Glutamatergic neuron (in vitro differentiated cells): Measurements from ENCODE around the gene GNGT2. TPM values are rescaled to one million over a fixed set of nuclear protein-coding genes. Genes with fewer than 3 reads are reported as not detected.

Source experiments
- DNase-seq: peaks from one replicate; pipeline ENCODE4 v3.0.0; 2022
- H3K27ac Mint-ChIP-seq: one replicate; pipeline ENCODE4 v1.8.0; 2020; ENCODE audit warnings: mild to moderate bottlenecking, mixed read lengths, inconsistent platforms; ENCODE audit not compliant: unreplicated experiment
- H3K27me3 Mint-ChIP-seq: one replicate; pipeline ENCODE4 v1.8.0; 2020; ENCODE audit warnings: mild to moderate bottlenecking, moderate library complexity, mixed read lengths, inconsistent platforms; ENCODE audit not compliant: unreplicated experiment
- H3K36me3 Mint-ChIP-seq: one replicate; pipeline ENCODE4 v1.8.0; 2020; ENCODE audit warnings: mild to moderate bottlenecking, mixed read lengths, inconsistent platforms; ENCODE audit not compliant: unreplicated experiment
- H3K4me1 Mint-ChIP-seq: one replicate; pipeline ENCODE4 v1.8.0; 2020; ENCODE audit warnings: mild to moderate bottlenecking, low read depth, mixed read lengths, inconsistent platforms; ENCODE audit not compliant: unreplicated experiment
- H3K4me3 Mint-ChIP-seq: one replicate; pipeline ENCODE4 v1.8.0; 2020; ENCODE audit warnings: mild to moderate bottlenecking, mixed read lengths, inconsistent platforms; ENCODE audit not compliant: unreplicated experiment
- H3K9me3 Mint-ChIP-seq: one replicate; pipeline ENCODE4 v1.8.0; 2020; ENCODE audit warnings: mild to moderate bottlenecking, moderate library complexity, mixed read lengths, inconsistent platforms; ENCODE audit not compliant: unreplicated experiment
- CTCF ChIP-seq: fragments of 200-600 bp; sonication (generic); IDR thresholded peaks from one replicate; pipeline ENCODE4 v1.5.0; 2021; ENCODE audit not compliant: partially characterized antibody, unreplicated experiment
- total RNA-seq: library from RNA; stranded (reverse); fragmentation: NEBNext Ultra II Directional; extraction: Animal tissue kit (Norgen Biotek cat#: 25700); gene quantifications from one replicate; pipeline ENCODE4 v1.2.1, GENCODE V29; 2021; ENCODE audit not compliant: unreplicated experiment

GNGT2 gene
- total RNA-seq, 1 donor from 2014 or later, result not detected

GRCh38 chr17:49252148-49252695 is 41.8 kb upstream of the GNGT2 start:
- Mint-ChIP-seq H3K4me3 (no peak overlapping the region), H3K27me3 (no peaks in the 10 kb centered on the region), H3K36me3 (no peaks in the 10 kb centered on the region), H3K27ac (no peak overlapping the region), H3K9me3 (no peaks in the 10 kb centered on the region), H3K4me1 (no peaks in the 10 kb centered on the region)
- TF ChIP-seq CTCF, result no peak
- DNase-seq, result no peak

- H3K4me1 Mint-ChIP-seq, result no peaks in the 10 kb centered on the region
- H3K9me3 Mint-ChIP-seq, result no peaks in the 10 kb centered on the region
- no peak overlapping the region for H3K27ac Mint-ChIP-seq
- DNase-seq, result no peak
- H3K4me3 Mint-ChIP-seq, result no peak overlapping the region
- no peak for TF ChIP-seq CTCF
- no peaks in the 10 kb centered on the region for H3K27me3 Mint-ChIP-seq
- no peaks in the 10 kb centered on the region for H3K36me3 Mint-ChIP-seq
Measured at GRCh38 chr17:49249890-49250522, 39.6 kb upstream of the GNGT2 start.

- H3K27ac Mint-ChIP-seq, result no peak overlapping the region
- no peak for TF ChIP-seq CTCF
- no peaks in the 10 kb centered on the region for H3K27me3 Mint-ChIP-seq
- no peak for DNase-seq
- H3K4me1 Mint-ChIP-seq, result no peaks in the 10 kb centered on the region
- no peaks in the 10 kb centered on the region for H3K9me3 Mint-ChIP-seq
- H3K36me3 Mint-ChIP-seq, result no peaks in the 10 kb centered on the region
- H3K4me3 Mint-ChIP-seq, result no peak overlapping the region
Measured at GRCh38 chr17:49249292-49249794, 39.0 kb upstream of the GNGT2 start.

GRCh38 chr17:49247944-49248343 is 37.6 kb upstream of the GNGT2 start:
- Mint-ChIP-seq H3K4me3 (no peak overlapping the region), H3K4me1 (no peaks in the 10 kb centered on the region), H3K27me3 (no peaks in the 10 kb centered on the region), H3K36me3 (no peaks in the 10 kb centered on the region), H3K9me3 (no peaks in the 10 kb centered on the region), H3K27ac (no peak overlapping the region)
- no peak for TF ChIP-seq CTCF
- DNase-seq, result no peak

GRCh38 chr17:49244839-49245238 is 34.5 kb upstream of the GNGT2 start:
- DNase-seq, result no peak
- no peak overlapping the region for H3K27ac Mint-ChIP-seq
- H3K4me3 Mint-ChIP-seq, result no peak overlapping the region
- H3K27me3 Mint-ChIP-seq, result no peaks in the 10 kb centered on the region
- no peaks in the 10 kb centered on the region for H3K9me3 Mint-ChIP-seq
- no peak for TF ChIP-seq CTCF
- H3K4me1 Mint-ChIP-seq, result no peaks in the 10 kb centered on the region
- no peaks in the 10 kb centered on the region for H3K36me3 Mint-ChIP-seq
